ENCODE measurements around the gene TRIM60.

GRCh38 chr4:165053645-165054044 lies 21.8 kb downstream of the TRIM60 start, which contains the start of gene TRIM75:
- TF ChIP-seq CTCF (IDR thresholded peaks at IDR 0.05) (no peak), POLR2A (IDR thresholded peaks at IDR 0.05) (no peak)

Measured in Peyer's patch (tissue), 4 donors.